Aorta (tissue), 5 donors: Measurements from ENCODE around the gene SLC6A17. TPM values are rescaled to one million over a fixed set of nuclear protein-coding genes. Genes with fewer than 3 reads are reported as not detected.

Experiments
- ATAC-seq: fragments of 200-7000 bp; cut with Tn5 transposase; one replicate; pipeline ENCODE4 v1.9.1; 2022; ENCODE audit warnings: moderate library complexity; ENCODE audit not compliant: low FRiP score
- DNase-seq, 2 donors: peaks; one replicate each; pipeline ENCODE4 v3.0.0-alpha.2; 2020
- H3K27ac ChIP-seq, 2 donors: one replicate each; pipeline ENCODE4 v1.5.1; 2013; ENCODE audit warnings: low read length in 2 of 2, mild to moderate bottlenecking in 2 of 2, moderate library complexity in 2 of 2, control low read depth in 1 of 2, inconsistent platforms in 1 of 2, low read depth in 1 of 2
- H3K27me3 ChIP-seq, 2 donors: one replicate each; pipeline ENCODE4 v1.6.1; 2013; ENCODE audit warnings: control low read depth in 1 of 2, low read length in 1 of 2, mild to moderate bottlenecking in 1 of 2, moderate library complexity in 1 of 2; ENCODE audit not compliant: insufficient read depth in 2 of 2, control insufficient read depth in 1 of 2
- H3K36me3 ChIP-seq, 2 donors: one replicate each; pipeline ENCODE4 v1.6.1; 2013; ENCODE audit warnings: control low read depth in 1 of 2, low read length in 1 of 2, mild to moderate bottlenecking in 1 of 2; ENCODE audit not compliant: insufficient read depth in 2 of 2, control insufficient read depth in 1 of 2
- H3K4me1 ChIP-seq, 2 donors: one replicate each; pipeline ENCODE4 v1.6.1; 2013; ENCODE audit warnings: low read length in 2 of 2, control low read depth in 1 of 2, mild to moderate bottlenecking in 1 of 2, moderate library complexity in 1 of 2; ENCODE audit not compliant: insufficient read depth in 2 of 2, control insufficient read depth in 1 of 2
- H3K4me3 ChIP-seq, 2 donors: one replicate each; pipeline ENCODE4 v1.5.1; 2013; ENCODE audit warnings: low read length in 2 of 2, control low read depth in 1 of 2, mild to moderate bottlenecking in 1 of 2
- H3K9me3 ChIP-seq: one replicate; pipeline ENCODE4 v1.6.1; 2013; ENCODE audit warnings: mild to moderate bottlenecking, low read length; ENCODE audit not compliant: control insufficient read depth
- WGBS, 2 donors: extraction: QIAGEN DNeasy Blood & Tissue Kit; methylation state at CpG; one replicate each; pipeline ENCODE4 v1.1.7; 2013; 5-methylcytosine and 5-hydroxymethylcytosine counted together
- intact Hi-C, 2 donors: fragments of 100-400 bp; cut with DNase I; formaldehyde crosslinking; loops; one replicate each; pipeline versions ENCODE4 v1.14.2 to v1.15.0; 2022
- polyA plus RNA-seq, 2 donors: library from polyadenylated mRNA; stranded (reverse); fragments of 200-250 nt; gene quantifications; one replicate each; pipeline ENCODE4 v1.2.3, GENCODE V29; 2013
- total RNA-seq, 2 donors: library from RNA; stranded (reverse); fragmentation: NEBNext Ultra II Directional; extraction: Animal tissue kit (Norgen Biotek cat#: 25700); gene quantifications; one replicate each; pipeline ENCODE4 v1.2.1, GENCODE V29; 2021
- donor health status: healthy with polysubstance abuse.
- donor health status: Bipolar disorder and iron deficiency.
- donor health status: DM: no; HTN: no; CAD: no.
- donor health status: DM: no; HTN: no; CAD: no.
- donor health status: DM: yes; HTN: yes; CAD: no.

Gene SLC6A17
- total and polyA plus RNA-seq, 4 donors: 0.18 to 0.49 (median 0.21) TPM; not detected in 1

DNA sequence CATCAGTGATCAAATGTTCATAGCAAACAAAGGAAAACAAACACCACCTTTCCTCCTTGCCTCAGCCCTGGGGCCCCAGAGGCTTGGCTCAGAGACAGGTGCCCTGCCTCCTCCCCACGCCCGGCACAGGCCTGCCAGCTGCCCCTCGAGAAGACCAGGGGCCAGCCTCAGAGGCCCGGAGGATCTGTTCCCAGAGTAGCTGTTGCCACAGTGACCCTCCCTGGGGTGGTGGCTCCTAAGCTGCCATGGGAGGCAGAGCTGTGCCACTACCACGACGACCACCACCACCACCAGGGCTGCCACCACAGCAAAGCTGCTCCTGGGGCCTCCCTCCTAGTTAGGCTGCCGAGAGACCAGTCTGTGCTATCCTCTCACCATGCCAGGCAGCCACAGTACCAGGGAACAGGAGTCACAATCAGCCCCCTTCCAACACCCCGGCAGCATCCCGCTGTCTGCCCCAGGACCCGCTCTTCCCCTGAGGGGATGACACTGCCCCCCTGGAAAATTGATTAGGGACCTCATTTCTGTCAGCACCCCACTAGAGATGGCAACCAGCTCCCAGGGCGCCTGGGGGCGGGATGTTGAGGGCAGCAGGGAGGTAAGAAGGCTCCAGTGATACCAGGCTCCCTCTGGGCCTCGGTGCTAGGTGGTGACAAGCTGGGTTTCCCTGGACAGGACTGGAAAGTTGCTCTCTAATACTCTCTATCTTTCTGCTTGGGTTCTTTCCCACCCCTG is 90.3 kb downstream of the SLC6A17 start:
- Histone ChIP-seq H3K4me1 (no peaks in the 10 kb centered on the region), H3K9me3 (no peaks in the 10 kb centered on the region), H3K27ac (no peak overlapping the region), H3K36me3 (no peaks in the 10 kb centered on the region), H3K27me3 (no peaks in the 10 kb centered on the region), H3K4me3 (no peak overlapping the region)
- WGBS, 2 donors: 77% methylated on average over 12 to 13 of the region's 13 CpGs
- DNase-seq (peak in 1 of 2 donors; percentile 69), ATAC-seq (no peak)
- intact Hi-C loops: no loop called here

DNA sequence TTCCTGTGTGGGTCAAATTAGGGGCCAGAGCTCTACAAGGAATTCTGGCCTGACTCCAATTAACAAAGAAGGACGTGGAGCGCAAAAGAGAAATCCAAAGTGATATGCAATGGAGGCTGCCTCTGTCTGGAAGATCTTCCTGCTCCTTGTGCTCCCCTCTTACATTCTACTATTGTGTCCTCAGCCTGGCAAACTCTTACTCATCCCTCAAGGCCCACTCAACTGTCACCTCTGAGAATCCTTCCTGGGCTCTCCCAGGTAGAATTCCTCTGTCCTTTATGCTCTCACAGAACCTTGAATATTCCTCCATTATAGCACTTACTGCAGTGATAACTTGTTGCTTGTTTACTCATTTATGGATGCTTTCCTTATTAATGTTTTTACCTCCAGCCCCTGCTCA is 91.2 kb downstream of the SLC6A17 start:
- Histone ChIP-seq H3K27ac (no peak overlapping the region), H3K4me1 (no peaks in the 10 kb centered on the region), H3K27me3 (no peaks in the 10 kb centered on the region), H3K9me3 (no peaks in the 10 kb centered on the region), H3K36me3 (no peaks in the 10 kb centered on the region), H3K4me3 (no peak overlapping the region)
- 55 to 67% methylated on average over 2 of the region's 2 CpGs for WGBS, 2 donors
- DNase-seq (no peak), ATAC-seq (no peak)
- intact Hi-C loops: no loop called here

GRCh38 chr1:110242062-110242461 is 91.8 kb downstream of the SLC6A17 start:
- ATAC-seq: no peak
- H3K4me3 ChIP-seq: no peak overlapping the region
- no peaks in the 10 kb centered on the region for H3K36me3 ChIP-seq
- H3K27ac ChIP-seq: no peak overlapping the region
- intact Hi-C loops: no loop called here
- H3K9me3 ChIP-seq: no peaks in the 10 kb centered on the region
- no peaks in the 10 kb centered on the region for H3K4me1 ChIP-seq
- DNase-seq: peak in 1 of 2 donors; percentile 15
- no peaks in the 10 kb centered on the region for H3K27me3 ChIP-seq
- 88 to 92% methylated on average over 4 of the region's 4 CpGs for WGBS, 2 donors

- peak in 1 of 2 donors; percentile 61 for DNase-seq
- no peaks in the 10 kb centered on the region for H3K9me3 ChIP-seq
- intact Hi-C loops: no loop called here
- no peaks in the 10 kb centered on the region for H3K36me3 ChIP-seq
- no peaks in the 10 kb centered on the region for H3K4me1 ChIP-seq
- no peaks in the 10 kb centered on the region for H3K27me3 ChIP-seq
- H3K27ac ChIP-seq: peak overlapping the region in 1 of 2 donors; percentile 12
- ATAC-seq: no peak
- H3K4me3 ChIP-seq: no peak overlapping the region
- 12 to 24% methylated on average over 4 of the region's 4 CpGs for WGBS, 2 donors
These were observed 92.4 kb downstream of the SLC6A17 start for GRCh38 chr1:110242731-110243130.

DNA sequence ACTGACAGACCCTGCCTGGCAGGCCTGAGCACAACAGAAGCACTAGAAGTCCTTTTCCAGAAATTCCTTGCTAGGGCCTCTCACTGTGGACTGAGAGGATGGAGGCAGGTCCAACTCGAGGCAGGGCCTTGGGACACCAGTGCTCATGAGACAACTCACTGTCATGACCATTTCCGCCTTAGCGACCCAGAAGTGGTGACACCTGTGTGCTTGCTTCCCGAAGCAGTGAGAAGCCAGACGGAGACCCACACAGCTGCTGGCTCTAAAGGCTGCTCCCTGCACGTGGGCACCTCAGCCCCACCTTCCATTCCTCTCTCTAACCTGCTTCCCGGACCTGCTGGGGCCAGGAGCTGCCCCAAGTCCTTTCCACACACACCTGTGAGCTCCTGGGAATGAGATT is 92.9 kb downstream of the SLC6A17 start:
- Histone ChIP-seq H3K27ac (peak overlapping the region in 1 of 2 donors; percentile 12), H3K4me3 (no peak overlapping the region), H3K9me3 (no peaks in the 10 kb centered on the region), H3K4me1 (no peaks in the 10 kb centered on the region), H3K27me3 (no peaks in the 10 kb centered on the region), H3K36me3 (no peaks in the 10 kb centered on the region)
- intact Hi-C loops: no loop called here
- peak in 1 of 2 donors; percentile 57 for DNase-seq
- 54 to 58% methylated on average over 7 of the region's 7 CpGs for WGBS, 2 donors
- no peak for ATAC-seq

DNA sequence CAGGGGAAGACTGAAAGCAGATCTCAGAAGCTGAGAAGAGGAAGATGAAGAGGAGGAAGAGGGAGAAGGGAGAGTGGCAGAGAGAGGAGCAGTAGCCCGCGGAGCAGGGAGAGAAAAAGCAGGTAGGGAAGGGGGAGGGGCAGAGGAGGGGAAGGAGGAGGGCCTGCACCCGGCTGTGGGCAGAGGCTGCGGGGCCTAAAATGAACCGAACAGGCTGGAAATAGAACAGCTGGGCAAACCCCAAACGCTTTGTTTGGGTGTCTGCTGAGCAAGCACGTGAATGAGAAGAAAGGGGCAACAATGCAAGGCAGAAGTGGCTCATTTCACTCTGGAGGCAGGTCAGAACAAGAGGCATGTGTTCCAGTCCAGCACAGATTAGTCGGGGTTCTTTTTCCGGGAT is 93.3 kb downstream of the SLC6A17 start:
- DNase-seq (peak in 1 of 2 donors; percentile 73), ATAC-seq (peak; percentile 52)
- peak overlapping the region in 1 of 2 donors; percentile 52 for H3K27ac ChIP-seq
- H3K4me1 ChIP-seq: no peaks in the 10 kb centered on the region
- H3K9me3 ChIP-seq: no peaks in the 10 kb centered on the region
- no peaks in the 10 kb centered on the region for H3K36me3 ChIP-seq
- no peaks in the 10 kb centered on the region for H3K27me3 ChIP-seq
- 2 to 4% methylated on average over 9 of the region's 9 CpGs for WGBS, 2 donors
- intact Hi-C loops: no loop called here
- H3K4me3 ChIP-seq: no peak overlapping the region

DNA sequence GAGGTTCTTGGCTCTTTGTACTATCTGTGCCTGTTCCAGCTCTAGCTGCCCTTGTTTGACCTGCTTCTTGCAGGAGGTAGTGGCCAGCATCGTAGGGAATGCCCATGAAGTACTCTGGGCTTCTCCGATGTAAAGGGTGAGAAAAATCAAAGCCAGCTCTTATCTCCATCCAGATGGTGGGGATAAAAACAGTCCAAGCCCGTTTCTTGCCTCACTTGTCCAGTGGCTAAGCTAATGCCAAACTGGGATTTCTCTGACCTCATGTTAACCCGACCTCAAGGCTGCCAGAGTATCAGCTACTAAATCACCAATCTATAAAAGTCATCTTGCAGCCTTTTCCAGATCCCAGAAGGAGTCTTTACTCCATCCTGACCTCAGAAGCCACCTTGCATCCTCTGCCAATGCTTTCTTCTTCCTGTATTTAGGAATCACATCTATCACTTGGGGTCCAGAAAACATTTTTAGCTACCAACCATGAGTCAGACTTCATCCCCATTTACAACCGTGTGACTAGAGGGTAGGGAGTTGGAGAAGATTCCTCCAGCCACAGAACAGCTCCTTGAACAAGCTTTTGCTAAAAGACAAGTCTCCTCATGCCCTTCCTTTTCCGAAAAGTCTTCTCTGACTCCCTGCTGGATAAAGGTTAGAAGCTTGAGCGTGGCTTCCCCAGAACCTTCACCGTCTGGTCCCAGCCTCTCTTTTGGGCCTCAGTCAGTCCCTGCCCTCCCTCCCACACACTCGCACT is 95.8 kb downstream of the SLC6A17 start:
- intact Hi-C loops: loop anchor here in 1 of 2 donors (1.0 kb wide), 1 partner anchor 34 kb away; no protein-coding TSS in a partner anchor
- Histone ChIP-seq H3K9me3 (no peaks in the 10 kb centered on the region), H3K4me1 (no peaks in the 10 kb centered on the region), H3K4me3 (no peak overlapping the region), H3K27me3 (no peaks in the 10 kb centered on the region), H3K36me3 (no peaks in the 10 kb centered on the region), H3K27ac (no peak overlapping the region)
- DNase-seq: peak in 1 of 2 donors; percentile 37
- 61 to 66% methylated on average over 9 of the region's 9 CpGs for WGBS, 2 donors
- no peak for ATAC-seq

DNA sequence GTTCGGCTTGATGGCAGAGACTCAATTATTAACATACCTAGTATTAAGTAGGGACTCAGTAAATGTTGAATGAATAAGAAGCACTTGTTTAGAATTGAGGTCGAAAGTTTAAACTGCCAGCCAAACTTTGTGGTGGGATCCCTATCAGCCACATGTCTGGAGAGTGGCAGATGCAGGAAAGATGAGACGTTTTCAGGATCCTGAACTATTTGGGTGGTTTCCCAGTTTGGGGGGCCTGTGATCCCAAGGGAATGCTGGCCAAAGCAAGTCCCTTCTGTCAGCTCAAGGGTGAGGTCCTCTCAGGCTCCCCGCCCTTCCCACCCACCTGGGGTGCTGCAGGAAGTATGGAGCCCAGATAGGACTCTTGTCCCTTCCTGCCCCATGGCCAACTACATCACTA is 98.5 kb downstream of the SLC6A17 start:
- intact Hi-C loops: no loop called here
- ATAC-seq: no peak
- no peaks in the 10 kb centered on the region for H3K9me3 ChIP-seq
- H3K27ac ChIP-seq: no peak overlapping the region
- no peak overlapping the region for H3K4me3 ChIP-seq
- WGBS, 2 donors: 87 to 88% methylated on average over 4 of the region's 4 CpGs
- H3K4me1 ChIP-seq: no peaks in the 10 kb centered on the region
- H3K36me3 ChIP-seq: no peaks in the 10 kb centered on the region
- H3K27me3 ChIP-seq: no peaks in the 10 kb centered on the region
- DNase-seq: peak in 1 of 2 donors; percentile 54

- ATAC-seq: no peak
- 81 to 83% methylated on average over 4 of the region's 4 CpGs for WGBS, 2 donors
These were observed 99.0 kb downstream of the SLC6A17 start for GRCh38 chr1:110249256-110249655.

More at GRCh38 chr1:110249256-110249655, 99.0 kb downstream of the SLC6A17 start:
- H3K4me1 ChIP-seq: no peaks in the 10 kb centered on the region
- intact Hi-C loops: no loop called here
- H3K27ac ChIP-seq: no peak overlapping the region
- H3K36me3 ChIP-seq: no peaks in the 10 kb centered on the region
- DNase-seq: peak in 1 of 2 donors; percentile 24
- no peak overlapping the region for H3K4me3 ChIP-seq
- H3K27me3 ChIP-seq: no peaks in the 10 kb centered on the region
- no peaks in the 10 kb centered on the region for H3K9me3 ChIP-seq
